Fibroblast of lung (primary cell): Measurements from ENCODE around the gene MUC6. TPM values are rescaled to one million over a fixed set of nuclear protein-coding genes. Genes with fewer than 3 reads are reported as not detected.

Experiments
- DNase-seq, 2 donors: peaks; one replicate each; pipeline versions ENCODE4 v3.0.0 to v3.0.0-alpha.2; 2010; ENCODE audit warnings: low read depth in 2 of 2
- H2AFZ ChIP-seq: 2 replicates; pipeline ENCODE4 v1.5.1; 2012; ENCODE audit warnings: low read length, control low read depth, inconsistent platforms
- H3K27ac ChIP-seq: 2 replicates; pipeline ENCODE4 v1.5.1; 2011; ENCODE audit warnings: low read length, control low read depth; ENCODE audit not compliant: insufficient read depth
- H3K27me3 ChIP-seq: 2 replicates; pipeline ENCODE4 v1.5.1; 2011; ENCODE audit warnings: mild to moderate bottlenecking, low read length; ENCODE audit not compliant: control insufficient read depth, insufficient read depth
- H3K36me3 ChIP-seq: 2 replicates; pipeline ENCODE4 v1.5.1; 2011; ENCODE audit warnings: low read length; ENCODE audit not compliant: control insufficient read depth, insufficient read depth
- H3K4me1 ChIP-seq: 2 replicates; pipeline ENCODE4 v1.5.1; 2011; ENCODE audit warnings: low read length; ENCODE audit not compliant: control insufficient read depth, insufficient read depth; ENCODE audit errors: extremely low read depth
- H3K4me2 ChIP-seq: 2 replicates; pipeline ENCODE4 v1.5.1; 2011; ENCODE audit warnings: low read length, control low read depth; ENCODE audit not compliant: insufficient read depth; ENCODE audit errors: extremely low read depth
- H3K4me3 ChIP-seq, 4 experiments: fragments of 200-600 bp in 1 of 4; sonication (generic) in 1 of 4; replicated peaks in 1 of 4; 2 replicates each; pipeline ENCODE4 v1.5.1; 2011 to 2016; ENCODE audit warnings: low read length in 4 of 4, low read depth in 3 of 4, mild to moderate bottlenecking in 3 of 4, control low read depth in 2 of 4, inconsistent platforms in 1 of 4, mixed read lengths in 1 of 4; ENCODE audit not compliant: insufficient read depth in 1 of 4; ENCODE audit errors: control extremely low read depth in 1 of 4
- H3K79me2 ChIP-seq: 2 replicates; pipeline ENCODE4 v1.5.1; 2012; ENCODE audit warnings: mild to moderate bottlenecking, low read length, inconsistent platforms; ENCODE audit not compliant: control insufficient read depth, insufficient read depth
- H3K9ac ChIP-seq: 2 replicates; pipeline ENCODE4 v1.5.1; 2011; ENCODE audit warnings: mild to moderate bottlenecking, low read length, control low read depth; ENCODE audit not compliant: insufficient read depth
- H3K9me3 ChIP-seq: 2 replicates; pipeline ENCODE4 v1.5.1; 2012; ENCODE audit warnings: low read depth, low read length; ENCODE audit not compliant: control insufficient read depth, insufficient read depth
- H4K20me1 ChIP-seq: 2 replicates; pipeline ENCODE4 v1.5.1; 2011; ENCODE audit warnings: low read length; ENCODE audit not compliant: control insufficient read depth, insufficient read depth; ENCODE audit errors: extremely low read depth
- EZH2 ChIP-seq: IDR thresholded peaks from 2 replicates; pipeline ENCODE4 v1.5.1; 2012; ENCODE audit warnings: low read length, control low read depth, mild to moderate bottlenecking; ENCODE audit errors: missing control alignments
- polyA plus RNA-seq, 2 donors: library from polyadenylated mRNA; depleted of rRNA in 1 of 2; stranded (reverse) in 1 of 2; unstranded in 1 of 2; fragments of >200 nt; gene quantifications; 2 replicates each; pipeline ENCODE4 v1.2.1, GENCODE V29; 2011 to 2012; ENCODE audit warnings: missing spikeins in 1 of 2
- total RNA-seq: library from RNA; depleted of rRNA; stranded (reverse); fragments of >200 nt; gene quantifications from 2 replicates; pipeline ENCODE4 v1.2.1, GENCODE V29; 2014
- TF ChIP-seq, protein P1 (sequence below), 2 donors: IDR thresholded peaks in 1 of 2; conservative IDR thresholded peaks in 1 of 2; 1 replicate in 1 of 2; 2 replicates in 1 of 2; pipeline ENCODE4 v1.5.1; 2011 to 2012; ENCODE audit warnings: low read length in 2 of 2, control low read depth in 1 of 2, inconsistent platforms in 1 of 2, low read depth in 1 of 2, mild to moderate bottlenecking in 1 of 2

Gene MUC6
- total and polyA plus RNA-seq, 2 donors (not counting 1 experiment from before 2014, with no cell fraction given), result not detected

- DNase-seq, result no peak
- no peak overlapping the region for H3K27ac ChIP-seq
- TF ChIP-seq, protein P1, sequence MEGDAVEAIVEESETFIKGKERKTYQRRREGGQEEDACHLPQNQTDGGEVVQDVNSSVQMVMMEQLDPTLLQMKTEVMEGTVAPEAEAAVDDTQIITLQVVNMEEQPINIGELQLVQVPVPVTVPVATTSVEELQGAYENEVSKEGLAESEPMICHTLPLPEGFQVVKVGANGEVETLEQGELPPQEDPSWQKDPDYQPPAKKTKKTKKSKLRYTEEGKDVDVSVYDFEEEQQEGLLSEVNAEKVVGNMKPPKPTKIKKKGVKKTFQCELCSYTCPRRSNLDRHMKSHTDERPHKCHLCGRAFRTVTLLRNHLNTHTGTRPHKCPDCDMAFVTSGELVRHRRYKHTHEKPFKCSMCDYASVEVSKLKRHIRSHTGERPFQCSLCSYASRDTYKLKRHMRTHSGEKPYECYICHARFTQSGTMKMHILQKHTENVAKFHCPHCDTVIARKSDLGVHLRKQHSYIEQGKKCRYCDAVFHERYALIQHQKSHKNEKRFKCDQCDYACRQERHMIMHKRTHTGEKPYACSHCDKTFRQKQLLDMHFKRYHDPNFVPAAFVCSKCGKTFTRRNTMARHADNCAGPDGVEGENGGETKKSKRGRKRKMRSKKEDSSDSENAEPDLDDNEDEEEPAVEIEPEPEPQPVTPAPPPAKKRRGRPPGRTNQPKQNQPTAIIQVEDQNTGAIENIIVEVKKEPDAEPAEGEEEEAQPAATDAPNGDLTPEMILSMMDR (conservative IDR thresholded peaks at IDR 0.05 in 1 of 2, IDR thresholded peaks at IDR 0.05 in 1 of 2; ENCODE audit: low read depth in 1 of 2, low read length in 2 of 2), result no peak
- no peak for TF ChIP-seq EZH2
- H3K27me3 ChIP-seq, result no peaks in the 10 kb centered on the region
- no peaks in the 10 kb centered on the region for H3K4me1 ChIP-seq
- H3K79me2 ChIP-seq, result no peaks in the 10 kb centered on the region
- no peak overlapping the region for H3K4me3 ChIP-seq
- no peaks in the 10 kb centered on the region for H4K20me1 ChIP-seq
- no peak overlapping the region for H3K9ac ChIP-seq
- no peaks in the 10 kb centered on the region for H3K9me3 ChIP-seq
- peaks cover 4% of the 10 kb centered on the region for H3K36me3 ChIP-seq
- H2AFZ ChIP-seq, result no peak overlapping the region
- H3K4me2 ChIP-seq, result no peak overlapping the region
These were observed 20.5 kb downstream of the MUC6 start for GRCh38 chr11:1015826-1016545.

DNA sequence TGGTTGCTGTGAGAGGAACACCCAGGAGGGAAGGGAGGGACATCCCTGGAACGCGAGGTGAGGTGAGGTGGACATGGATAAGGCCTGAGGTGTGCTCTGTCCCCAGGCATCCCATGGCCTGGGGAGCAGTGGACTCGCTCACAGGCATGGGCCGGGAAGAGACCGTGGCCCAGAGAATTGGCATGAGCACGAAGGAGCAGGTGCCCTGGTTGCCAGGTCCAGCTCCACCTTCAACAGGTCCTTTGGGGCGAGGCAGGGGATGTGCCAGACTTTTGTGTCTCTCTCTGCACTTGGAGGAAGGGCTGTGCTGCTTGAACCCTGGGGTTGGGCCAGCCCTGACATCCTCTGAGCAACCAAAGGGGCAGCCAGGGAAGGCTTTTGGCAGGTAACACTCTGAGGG is 21.5 kb downstream of the MUC6 start:
- no peak for TF ChIP-seq EZH2
- TF ChIP-seq, protein P1 (conservative IDR thresholded peaks at IDR 0.05 in 1 of 2, IDR thresholded peaks at IDR 0.05 in 1 of 2; ENCODE audit: low read depth in 1 of 2, low read length in 2 of 2), result no peak

DNA sequence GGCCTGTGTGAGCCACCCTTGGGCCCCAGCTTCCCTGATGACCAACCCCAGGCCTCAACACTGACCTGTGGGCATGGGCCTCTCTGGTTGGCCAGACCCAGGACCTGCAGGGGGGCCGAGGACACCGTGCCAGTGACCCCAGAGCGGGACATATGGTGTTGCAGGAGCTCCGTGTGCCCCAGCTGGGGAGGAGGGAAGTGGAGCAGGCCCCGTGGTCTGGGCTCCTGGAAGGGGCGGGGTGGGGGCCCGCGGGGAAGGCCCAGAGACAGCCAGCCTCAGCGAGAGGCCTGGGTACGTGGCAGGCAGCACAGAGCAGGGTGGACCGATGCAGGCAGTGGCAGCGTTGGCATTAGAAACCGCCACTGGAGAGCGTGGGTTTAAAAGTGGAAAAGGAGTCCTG is 22.2 kb downstream of the MUC6 start:
- no peak overlapping the region for H2AFZ ChIP-seq
- no peak overlapping the region for H3K4me3 ChIP-seq
- H3K27me3 ChIP-seq, result no peaks in the 10 kb centered on the region
- H3K79me2 ChIP-seq, result no peaks in the 10 kb centered on the region
- H3K4me2 ChIP-seq, result no peak overlapping the region
- no peak overlapping the region for H3K9ac ChIP-seq
- no peaks in the 10 kb centered on the region for H3K4me1 ChIP-seq
- no peaks in the 10 kb centered on the region for H4K20me1 ChIP-seq
- DNase-seq, result no peak
- TF ChIP-seq, protein P1 (conservative IDR thresholded peaks at IDR 0.05 in 1 of 2, IDR thresholded peaks at IDR 0.05 in 1 of 2; ENCODE audit: low read depth in 1 of 2, low read length in 2 of 2), result no peak
- TF ChIP-seq EZH2, result no peak
- no peak overlapping the region for H3K27ac ChIP-seq
- H3K36me3 ChIP-seq, result peaks cover 15% of the 10 kb centered on the region
- no peaks in the 10 kb centered on the region for H3K9me3 ChIP-seq

More for the DNA sequence above, 21.5 kb downstream of the MUC6 start:
- Histone ChIP-seq H3K36me3 (peaks cover 12% of the 10 kb centered on the region), H2AFZ (no peak overlapping the region), H3K27me3 (no peaks in the 10 kb centered on the region), H3K4me3 (no peak overlapping the region), H3K79me2 (no peaks in the 10 kb centered on the region), H3K27ac (no peak overlapping the region), H3K9me3 (no peaks in the 10 kb centered on the region), H3K4me1 (no peaks in the 10 kb centered on the region), H3K4me2 (no peak overlapping the region), H4K20me1 (no peaks in the 10 kb centered on the region), H3K9ac (no peak overlapping the region)
- no peak for DNase-seq
